HG03342 (cell line): ENCODE data around the gene CAMK1D.
"Not testable (repeated sequence)": the region's sequence is repeated elsewhere in the genome, so short reads cannot be mapped to it uniquely, and the experiment has no call there.

Experiments
- ATAC-seq: cut with Tn5 transposase; IDR thresholded peaks from one replicate; pipeline ENCODE4 v1.9.1; 2021; ENCODE audit warnings: mild to moderate bottlenecking, moderate library complexity; ENCODE audit not compliant: unreplicated experiment

CAMK1D gene

DNA sequence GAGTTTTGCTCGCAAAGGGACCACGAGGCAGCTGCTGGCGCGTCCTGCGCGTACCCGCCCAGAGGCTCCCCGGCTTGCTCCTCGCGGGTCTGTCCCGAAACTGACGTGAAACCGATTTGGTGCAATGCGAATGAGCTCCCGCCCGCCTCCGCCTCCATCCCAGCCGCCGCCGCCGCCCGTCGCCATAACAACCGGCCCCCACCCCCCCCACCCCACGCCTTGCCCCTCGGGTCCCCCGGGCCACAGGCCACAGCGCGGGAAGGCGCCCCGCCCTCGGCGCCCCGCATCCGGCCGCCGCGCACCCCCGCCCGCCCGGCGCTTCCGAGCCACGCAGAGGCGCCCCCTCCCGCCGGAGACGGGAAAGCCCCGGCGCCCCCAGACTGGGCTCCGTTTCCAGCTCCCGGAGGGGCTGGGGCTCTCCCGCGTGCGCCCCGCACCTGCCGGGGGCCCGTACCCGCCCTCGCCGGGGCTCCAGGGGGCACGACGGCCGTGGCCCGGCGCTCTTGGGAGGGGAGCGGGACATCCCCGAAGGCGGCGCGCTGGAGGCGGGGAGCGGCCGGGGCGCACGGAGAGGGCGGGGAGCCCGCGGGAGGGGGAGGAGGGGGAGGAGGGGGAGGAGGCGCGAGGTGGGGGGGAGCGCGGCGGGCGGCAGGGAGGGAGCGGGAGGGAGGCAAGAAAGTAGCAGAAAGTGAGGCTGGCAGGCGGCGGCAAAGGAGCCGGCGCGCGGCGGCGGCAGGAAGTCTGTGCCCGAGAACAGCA is at the start of gene CAMK1D:
Gene CAMK1D (plus strand): TSS at position 678 of the 759 bp plus-strand sequence.
- ATAC-seq: peak; percentile 34

DNA sequence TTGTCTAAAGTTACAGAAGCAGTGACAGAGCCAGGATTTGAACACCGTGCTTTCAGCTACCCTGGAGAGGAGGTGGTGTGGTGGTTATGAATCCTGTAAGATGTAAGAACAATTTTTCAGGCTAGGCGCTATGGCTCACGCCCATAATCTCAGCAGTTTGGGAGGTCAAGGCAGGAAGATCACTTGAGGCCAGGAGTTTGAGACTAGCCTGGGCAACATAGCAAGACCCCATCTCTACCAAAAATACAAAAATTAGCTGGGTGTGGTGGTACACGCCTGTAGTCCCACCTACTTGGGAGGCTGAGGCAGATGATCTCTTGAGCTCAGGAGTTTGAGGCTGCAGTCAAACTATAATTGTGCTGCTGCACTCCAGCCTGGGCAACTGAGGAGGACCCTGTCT is 48.3 kb upstream of the CAMK1D start:
- ATAC-seq: not testable (repeated sequence)

DNA sequence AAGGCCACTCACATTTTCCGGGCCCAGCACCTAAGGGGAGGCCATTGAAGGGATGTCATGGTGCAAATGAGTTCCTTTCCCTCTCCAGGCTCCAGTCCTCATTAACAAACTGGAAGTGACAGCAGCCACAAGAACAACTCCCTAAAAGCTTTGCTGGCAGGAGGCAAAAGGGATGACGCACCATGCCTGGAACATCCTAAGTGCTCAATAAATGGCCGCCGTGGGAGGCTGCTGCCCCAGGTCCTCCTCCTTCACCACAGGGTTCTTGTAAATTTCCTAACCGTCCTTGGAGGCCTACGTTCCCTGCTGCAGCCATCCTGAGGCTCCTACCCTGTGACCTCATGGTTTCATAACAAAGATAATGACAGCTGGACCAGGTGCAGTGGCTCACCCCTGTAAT is 41.3 kb upstream of the CAMK1D start:
- ATAC-seq: no peak

DNA sequence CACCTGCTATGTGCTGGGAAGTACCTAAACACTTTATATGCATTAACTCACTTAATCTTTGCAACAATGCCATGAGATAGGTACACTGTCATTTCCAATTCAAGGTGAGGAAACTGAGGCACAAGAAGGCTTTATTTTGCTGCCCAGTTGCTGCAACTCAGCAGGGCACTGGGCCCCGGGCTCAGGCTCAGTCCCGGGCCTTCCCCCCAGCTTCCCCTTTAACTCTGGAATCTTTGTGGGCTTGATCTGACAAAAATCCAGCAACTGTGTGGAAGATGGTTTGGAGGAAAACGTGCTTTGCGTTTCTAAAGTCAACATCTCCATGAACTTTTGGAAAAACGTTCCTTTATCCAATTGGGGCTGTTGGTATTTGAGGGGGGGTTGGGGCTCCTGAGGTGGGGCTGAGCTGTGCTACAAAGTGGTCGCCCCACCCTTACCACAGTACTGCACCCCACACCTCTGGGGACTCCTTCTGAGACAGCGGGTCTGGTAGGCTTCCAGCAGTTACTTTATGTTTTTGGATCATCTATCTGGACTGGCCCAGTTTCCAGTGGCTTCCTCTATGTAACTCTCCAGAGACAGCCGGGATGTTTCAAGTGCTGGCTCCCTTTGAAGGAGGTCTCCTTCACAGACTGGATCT is 40.5 kb upstream of the CAMK1D start:
- ATAC-seq: no peak

DNA sequence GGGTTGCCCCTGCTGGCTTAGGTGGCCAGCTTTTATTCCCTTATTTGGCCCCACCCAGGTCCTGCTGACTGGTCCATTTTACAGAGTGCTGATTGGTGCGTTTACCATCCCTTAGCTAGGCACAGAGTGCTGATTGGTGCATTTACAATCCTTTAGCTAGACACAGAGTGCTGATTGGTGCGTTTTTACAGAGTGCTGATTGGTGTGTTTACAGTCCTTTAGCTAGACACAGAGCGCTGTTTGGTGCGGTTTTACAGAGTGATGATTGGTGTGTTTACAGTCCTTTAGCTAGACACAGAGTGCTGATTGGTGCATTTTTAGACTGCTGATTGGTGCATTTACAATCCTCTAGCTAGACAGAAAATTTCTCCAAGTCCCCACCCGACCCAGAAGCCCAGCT is 39.6 kb upstream of the CAMK1D start:
- not testable (repeated sequence) for ATAC-seq

DNA sequence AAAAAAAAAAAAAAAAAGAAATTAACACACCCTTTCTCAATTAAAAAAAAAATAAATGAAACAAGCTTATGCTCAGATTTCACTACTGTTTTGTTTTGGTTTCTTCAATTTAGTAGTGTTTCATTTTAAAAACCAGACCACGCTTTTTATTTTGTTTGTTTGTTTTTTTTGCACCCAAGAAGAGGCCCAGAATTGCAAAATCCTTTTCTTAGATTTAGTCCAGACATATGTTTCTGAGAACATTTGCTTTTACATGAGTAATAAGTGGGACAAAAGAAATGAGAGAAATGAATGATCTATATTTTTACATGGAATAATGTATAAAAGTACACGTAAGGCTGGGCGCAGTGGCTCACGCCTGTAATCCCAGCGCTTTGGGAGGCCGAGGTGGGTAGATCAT is 34.5 kb upstream of the CAMK1D start:
- ATAC-seq: no peak

DNA sequence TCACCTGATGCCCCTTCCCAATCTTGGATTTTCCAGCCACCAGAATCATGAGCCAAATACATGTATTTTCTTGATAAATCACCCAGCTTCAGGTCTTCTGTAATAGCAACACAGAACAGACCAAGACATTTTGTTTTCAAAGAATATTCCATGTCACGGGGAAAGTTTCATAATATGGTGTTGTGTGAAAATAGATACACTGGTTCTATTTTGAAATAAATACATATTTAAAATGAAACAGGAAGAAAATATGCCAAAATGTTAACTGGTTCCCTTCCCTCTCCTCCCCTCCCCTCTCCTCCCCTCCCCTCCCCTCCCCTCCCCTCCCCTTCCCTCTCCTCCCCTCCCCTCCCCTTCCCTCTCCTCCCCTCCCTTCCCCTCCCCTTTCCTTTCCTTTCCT is 30.3 kb upstream of the CAMK1D start:
- ATAC-seq: no peak

DNA sequence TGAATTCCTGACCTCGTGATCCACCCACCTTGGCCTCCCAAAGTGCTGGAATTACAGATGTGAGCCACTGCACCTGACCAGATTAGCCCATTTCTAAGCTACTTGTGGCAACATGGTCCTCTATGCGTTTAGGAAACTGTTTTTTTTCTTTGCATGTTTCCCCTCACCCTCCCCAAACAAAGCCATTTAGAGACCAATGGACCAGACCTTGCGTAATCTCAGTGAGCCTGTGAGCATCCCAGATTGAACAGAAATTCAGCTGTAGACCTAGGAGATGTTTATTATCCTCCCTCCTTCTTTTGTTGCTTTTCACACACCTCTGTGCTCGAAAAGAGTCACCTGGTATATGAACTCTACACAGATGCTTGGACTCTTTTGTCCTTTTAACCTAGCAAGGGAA is 28.5 kb upstream of the CAMK1D start:
- no peak for ATAC-seq

DNA sequence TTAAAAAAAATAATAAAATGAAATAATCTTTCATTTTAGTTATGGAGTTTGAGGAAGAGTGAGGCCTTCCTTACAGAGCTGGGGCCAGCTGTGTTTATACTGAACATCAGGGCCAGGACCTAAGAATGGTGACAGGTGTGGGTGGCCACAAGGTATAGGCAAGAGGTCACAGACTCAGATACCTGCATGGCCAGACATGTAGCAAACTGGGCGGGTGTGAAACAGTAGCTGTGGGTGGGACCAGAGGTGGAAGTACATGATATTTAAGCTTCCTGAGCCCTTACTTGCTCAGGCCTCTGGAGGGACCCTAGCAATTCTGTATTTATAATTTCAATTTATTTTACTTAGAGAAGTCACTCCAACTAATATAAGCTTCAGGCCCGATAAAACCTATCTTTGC is 27.7 kb upstream of the CAMK1D start:
- ATAC-seq: no peak

DNA sequence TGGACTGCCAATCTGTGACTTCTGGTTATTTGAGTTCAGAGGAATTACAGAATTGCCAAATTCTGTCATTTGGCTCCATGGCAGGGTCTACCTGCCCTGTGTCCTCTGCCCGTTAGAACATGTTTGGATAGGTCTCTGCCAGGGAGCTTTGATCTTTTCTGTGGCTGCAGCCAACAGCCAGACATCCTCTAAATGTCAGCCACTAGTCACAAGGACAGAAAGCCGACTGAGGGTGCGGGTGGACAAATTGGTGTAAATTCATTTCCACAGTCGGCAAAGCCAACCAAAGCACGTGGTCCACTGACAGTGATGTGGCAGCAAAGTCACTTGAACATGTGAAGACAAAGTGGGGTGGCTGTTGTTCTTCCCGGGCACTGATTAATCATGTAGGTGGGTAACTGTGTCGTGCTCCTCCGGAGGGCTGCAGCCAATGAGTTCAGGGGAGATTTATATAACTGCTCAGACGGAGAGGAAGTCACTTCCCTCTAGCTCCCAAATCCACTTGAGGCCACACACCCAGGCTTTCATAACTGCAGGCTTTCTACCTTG is 26.7 kb upstream of the CAMK1D start:
- no peak for ATAC-seq

DNA sequence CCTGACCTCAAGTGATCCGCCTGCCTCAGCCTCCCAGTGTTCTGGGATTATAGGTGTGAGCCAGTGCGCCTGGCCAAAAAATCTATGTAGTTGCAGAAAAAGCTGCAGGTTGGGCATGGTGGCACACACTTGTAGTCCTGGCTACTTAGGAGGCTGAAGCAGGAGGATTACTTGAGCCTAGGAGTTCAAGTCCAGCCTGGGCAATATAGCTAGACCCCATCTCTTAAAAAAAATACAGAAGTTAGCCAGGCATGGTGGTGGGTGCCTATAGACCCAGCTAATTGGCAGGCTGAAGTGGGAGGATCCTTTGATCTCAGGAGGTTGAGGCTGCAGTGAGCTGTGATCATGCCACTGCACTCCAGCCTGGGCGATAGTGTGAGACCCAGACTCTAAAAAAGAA is 24.8 kb upstream of the CAMK1D start:
- no peak for ATAC-seq

DNA sequence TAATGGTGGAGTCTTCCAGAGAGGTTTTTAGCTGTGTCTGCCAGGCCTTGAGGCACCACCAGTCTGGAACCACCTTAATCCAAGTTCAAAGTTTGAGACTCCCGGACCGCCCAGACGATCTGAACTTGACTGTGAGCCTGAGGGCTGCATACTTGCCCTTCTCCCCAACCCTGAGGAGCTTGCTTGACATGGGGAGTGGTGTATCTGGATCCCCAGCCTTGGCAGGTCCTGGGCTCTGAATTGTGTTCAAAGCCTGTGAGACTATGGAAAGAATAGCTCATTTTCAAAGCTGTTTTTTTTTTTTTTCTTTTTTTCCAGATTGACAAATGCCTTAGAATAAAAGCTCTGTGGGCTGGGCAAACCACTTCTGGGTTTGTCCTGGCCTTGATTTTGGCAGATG is 22.3 kb upstream of the CAMK1D start:
- no peak for ATAC-seq

DNA sequence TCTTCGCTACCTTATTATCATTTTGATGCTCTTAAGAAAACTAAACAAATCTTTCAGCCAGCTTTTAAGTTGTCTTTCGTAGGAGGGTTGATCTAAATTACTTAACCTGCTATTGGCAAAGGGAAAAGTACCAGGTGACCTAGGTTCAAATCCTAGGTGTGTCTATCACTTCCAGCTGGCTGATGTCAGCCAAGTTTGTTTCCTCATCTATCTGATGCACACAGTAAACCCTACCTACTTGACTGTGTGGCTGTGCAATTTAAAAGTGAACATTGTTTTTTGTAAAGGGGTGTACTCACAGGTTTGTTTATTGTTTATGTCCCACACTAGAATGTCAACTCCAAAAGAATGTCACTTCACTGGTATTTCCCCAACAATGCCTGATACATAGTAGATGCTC is 21.9 kb upstream of the CAMK1D start:
- ATAC-seq: no peak

DNA sequence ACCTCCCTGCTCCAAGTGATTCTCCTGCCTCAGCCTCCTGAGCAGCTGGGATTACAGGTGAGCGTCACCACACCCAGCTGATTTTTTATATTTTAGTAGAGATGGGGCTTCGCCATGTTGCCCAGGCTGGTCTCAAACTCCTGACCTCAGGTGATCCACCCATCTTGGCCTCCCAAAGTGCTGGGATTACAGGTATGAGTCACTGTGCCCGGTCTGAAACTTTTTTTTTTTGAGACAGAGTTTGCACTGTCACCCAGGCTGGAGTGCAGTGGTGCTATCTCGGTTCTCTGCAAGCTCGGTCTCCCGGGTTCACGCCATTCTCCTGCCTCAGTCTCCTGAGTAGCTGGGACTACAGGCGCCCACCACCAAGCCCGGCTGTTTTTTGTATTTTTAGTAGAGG is 21.0 kb upstream of the CAMK1D start:
- not testable (repeated sequence) for ATAC-seq

DNA sequence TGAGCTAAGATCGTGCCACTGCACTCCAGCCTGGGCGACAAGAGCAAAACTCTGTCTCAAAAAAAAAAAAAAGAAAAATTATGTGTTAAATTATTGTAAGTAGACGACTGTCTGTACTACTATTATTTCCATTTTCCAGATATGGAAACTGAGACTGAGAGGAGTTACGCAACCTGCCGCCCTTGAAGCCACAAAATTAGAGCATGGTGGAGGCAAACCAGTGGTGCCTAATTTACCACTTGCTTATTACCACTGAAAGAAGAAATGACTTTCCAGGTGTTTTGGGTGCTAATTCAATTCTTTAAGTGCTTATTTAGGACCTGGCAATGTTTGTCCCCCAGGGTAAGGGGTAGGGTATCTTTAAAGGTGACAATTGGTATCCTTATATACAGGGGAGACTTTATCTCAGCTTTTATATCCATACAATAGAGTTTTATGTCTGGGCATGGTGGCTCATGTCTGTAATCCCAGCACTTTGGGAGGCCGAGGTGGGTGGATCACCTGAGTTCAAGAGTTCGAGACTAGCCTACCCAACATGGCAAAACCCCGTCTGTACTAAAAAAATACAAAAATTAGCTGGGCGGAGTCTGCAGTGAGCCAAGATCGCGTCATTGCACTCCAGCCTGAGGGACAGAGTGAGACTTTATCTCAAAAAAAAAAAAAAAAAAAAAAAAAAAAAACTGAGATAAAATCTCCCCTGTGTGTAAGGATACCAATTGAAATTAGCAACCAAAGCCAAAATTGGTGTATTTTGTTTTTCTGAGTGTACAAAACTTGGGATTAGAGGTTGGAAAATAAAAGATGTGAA is 16.6 kb upstream of the CAMK1D start:
- no peak for ATAC-seq

DNA sequence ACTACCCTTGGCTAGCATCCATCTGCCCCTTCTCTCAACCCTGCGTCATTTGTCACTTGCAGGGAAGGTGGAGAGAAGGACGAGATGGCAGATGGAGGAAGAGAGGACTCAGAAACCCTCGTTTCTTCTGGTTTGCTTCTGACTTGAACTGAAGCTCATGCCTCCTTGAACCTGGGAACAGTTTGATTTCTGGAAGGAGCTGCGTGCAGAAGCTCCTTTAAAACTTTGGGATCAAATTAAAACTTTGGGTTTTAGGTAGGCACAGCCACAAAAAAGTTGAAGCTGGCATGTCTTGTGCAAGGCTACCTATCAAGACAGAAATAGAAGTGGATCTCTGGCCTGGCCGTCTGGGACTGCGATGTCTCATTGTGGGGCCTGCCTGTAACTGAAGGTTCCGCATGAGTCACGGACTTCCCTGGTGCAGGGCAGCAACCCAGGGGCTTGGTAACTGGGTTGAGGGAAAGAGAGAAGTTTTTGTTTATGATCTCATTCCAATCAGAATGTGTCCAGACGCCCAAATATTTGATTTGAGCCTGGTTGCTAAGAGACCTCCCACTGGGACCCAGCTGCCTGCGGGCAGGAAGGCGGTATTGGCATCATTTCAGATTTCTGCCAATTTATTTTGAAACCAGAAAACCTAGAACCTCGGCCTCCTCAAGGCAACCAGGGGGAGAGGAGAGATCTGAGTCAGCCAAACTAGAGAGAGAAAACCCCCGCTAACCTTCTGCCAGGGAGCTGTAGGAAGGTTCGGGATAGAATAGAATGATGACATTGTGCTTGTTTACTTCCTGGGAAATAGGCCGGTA is 15.8 kb upstream of the CAMK1D start:
- ATAC-seq: peak; percentile 77

DNA sequence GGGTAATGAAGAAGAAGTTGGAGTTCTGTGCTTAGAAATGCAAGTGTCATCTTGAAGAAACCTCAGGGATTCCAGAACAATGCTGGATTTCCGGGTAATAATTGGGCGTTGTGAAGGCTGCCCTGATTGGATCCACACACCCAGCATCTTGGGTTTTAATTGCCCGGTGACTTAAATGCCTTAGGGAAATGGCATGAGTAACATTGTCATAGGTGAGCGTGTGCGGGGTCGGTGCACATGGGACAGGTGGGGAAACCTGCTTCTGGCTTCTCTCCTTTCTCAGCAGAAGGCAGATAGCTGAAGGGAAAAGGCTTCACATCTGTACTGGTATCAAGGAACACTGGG is 15.2 kb upstream of the CAMK1D start:
- no peak for ATAC-seq

DNA sequence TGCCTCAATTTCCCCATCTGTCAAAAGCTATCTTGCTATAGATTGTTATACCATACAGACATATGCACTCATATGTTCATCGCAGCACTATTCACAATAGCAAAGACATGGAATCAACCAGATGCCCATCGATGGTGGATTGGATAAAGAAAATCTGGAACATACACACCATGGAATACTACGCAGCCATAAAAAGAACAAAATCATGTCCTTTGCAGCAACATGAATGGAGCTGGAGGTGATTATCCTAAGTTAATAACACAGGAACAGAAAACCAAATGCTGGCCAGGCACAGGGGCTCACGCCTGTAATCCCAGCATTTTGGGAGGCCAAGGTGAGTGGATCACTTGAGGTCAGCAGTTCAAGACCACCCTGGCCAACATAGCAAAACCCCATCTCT is 14.2 kb upstream of the CAMK1D start:
- not testable (repeated sequence) for ATAC-seq

DNA sequence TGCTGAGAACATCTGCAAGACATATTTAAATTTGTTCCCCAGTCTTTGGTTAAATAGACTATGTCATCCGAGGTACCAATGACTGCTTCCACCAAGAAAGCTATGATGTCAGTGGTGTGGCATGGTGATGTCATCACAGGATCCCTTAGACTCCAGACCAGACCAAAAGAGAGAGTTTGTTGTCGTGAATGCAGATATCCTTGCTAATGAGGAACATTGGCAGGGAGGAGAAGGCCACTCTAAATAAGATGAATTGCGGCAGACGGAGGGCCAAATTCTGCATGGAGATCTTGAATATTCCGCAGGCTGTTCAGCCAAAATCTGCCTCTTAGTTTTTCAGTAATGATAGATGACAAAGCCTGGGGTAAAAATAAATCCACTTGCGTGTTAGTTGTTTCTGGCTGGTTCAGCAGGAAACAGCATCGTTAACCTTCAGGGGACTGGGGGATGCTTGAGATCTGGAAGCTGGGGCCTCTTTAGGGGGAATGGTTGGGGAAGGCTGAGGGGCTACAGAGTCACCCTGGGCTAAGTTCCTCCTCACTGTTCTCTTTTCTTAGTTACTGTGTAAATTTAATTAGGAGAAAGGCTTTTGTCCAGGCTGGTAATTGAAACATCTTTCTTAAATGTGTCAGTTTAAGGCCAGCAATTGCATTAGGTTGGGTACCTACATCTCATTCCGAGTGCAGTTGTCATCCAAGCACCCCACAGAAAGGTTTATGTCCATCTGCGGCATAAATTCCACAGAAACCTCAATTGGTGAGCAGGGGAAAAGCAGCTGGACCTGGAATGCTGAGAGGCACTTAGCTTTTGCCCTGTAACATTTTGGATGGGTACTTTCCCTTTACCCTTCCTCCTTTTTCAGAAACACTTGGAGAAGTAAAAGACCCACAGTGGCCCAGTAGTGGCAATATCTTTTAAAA is 11.6 kb upstream of the CAMK1D start:
- ATAC-seq: no peak

DNA sequence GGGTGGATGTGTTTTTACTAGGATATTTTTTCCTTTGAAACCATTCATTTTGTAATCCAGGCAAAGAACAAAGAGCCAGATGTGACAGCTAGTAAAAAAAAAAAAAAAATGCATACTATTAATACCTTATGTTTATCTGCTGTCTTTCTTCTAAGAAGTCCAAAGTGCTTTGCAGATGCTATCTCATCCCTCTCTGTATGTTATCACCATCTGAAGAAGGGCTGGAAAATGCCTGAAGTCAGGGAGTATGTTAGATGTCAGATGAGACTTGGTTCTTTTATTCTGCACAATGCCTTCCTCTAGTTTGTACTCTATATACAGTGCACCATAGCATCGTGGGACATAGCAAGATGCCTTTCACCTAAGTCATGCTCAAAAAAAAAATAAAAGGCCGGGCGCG is 10.4 kb upstream of the CAMK1D start:
- ATAC-seq: no peak
